ENCODE results near the gene TMEM191C.
"Not testable (repeated sequence)": the region's sequence is repeated elsewhere in the genome, so short reads cannot be mapped to it uniquely, and the experiment has no call there.

Gene TMEM191C

DNA sequence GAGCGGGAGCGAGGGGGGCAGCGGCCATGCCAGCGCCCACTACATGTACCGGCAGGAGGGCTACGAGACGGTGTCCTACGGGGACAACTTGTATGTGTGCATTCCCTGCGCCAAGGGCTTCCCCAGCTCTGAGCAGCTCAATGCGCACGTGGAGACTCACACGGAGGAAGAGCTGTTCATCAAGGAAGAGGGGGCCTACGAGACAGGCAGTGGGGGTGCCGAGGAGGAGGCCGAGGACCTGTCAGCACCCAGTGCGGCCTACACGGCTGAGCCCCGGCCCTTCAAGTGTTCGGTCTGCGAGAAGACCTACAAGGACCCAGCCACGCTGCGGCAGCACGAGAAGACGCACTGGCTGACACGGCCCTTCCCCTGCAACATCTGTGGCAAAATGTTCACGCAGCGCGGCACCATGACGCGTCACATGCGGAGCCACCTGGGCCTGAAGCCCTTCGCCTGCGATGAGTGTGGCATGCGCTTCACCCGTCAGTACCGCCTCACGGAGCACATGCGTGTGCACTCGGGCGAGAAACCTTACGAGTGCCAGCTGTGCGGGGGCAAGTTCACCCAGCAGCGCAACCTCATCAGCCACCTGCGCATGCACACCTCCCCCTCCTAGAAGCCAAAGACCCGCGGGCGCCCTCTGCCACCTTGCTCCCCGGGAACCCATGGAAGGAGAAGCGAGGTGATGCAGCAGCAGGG lies 20.9 kb upstream of the TMEM191C start:
- no peak for DNase-seq (ENCODE audit: low read depth)

DNA sequence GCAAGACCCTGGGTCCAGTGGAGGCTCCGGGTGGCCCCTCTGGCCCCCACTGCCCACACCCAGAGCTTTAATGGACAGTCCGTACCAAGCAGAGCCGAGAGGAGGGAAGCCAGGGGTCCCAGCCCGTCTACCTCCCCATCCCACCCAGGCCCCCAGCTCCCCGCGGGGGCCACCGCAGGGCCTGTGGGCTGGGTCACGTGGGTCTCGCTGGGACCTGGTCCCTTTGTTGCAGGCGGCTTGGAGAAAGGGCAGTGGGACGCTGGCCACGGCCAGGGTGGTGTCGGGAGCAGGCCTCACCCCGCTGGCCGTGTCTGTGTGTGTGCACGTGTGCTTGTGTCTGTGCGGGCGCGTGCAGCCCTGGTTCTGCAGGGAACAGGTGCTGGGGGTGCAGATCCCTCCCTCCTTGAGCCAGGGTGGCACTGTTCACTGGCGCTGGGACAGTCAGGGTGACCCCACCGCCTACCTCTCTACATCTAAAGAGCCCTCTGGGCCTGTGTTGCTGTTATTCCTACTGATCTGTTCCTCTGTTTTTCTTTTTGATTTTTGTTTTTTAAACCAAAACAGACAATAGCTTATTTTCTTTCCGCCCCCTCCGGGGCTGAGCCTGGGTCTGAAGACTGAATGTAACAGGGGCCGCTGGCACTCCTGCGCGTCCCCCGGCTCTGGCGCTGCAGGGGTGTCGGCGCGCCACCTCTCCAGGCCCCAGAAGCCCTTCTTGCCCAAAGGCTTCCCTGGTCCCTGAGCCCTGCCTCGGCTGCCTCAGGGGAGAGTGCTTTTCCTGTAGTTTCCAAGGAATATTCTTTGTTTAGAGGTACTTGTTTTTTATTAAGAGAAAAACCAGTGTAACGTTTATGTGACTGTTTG lies 20.1 kb upstream of the TMEM191C start:
- DNase-seq (ENCODE audit: low read depth): no peak

DNA sequence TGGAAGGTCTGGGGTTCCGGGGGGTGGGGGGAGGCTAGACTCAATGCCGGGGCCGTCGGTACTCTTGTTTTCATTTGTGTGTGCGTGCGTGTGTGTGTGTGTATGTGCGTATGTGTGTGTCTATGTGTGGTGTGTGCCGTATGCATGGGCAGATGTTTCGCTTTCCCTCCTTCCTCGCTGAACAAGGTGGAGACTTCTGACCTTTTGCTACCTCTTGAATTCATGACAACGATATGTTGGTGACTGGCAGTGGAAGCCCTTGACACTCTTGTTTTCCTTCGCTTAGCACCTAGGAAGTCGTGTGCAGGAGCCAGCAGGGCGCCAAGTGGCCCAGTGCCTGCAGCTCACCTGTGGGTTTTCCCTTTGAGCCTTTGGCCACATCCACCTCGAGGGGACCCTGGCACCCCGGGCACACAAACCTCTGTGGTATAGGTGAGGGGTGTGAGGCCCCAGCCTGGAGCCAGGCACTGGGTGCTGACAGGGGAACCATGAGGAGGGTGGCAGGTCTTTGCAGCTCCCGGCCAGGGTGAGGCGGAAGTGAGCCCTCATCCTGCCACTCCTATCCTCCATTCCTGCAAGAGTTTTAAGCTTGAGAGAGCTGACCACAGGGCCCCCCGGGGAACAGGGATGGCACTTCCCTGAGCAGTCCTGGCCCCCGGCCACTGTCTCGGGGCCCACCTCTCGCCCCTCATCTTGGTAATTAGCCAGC lies 19.3 kb upstream of the TMEM191C start:
- DNase-seq (ENCODE audit: low read depth): no peak

DNA sequence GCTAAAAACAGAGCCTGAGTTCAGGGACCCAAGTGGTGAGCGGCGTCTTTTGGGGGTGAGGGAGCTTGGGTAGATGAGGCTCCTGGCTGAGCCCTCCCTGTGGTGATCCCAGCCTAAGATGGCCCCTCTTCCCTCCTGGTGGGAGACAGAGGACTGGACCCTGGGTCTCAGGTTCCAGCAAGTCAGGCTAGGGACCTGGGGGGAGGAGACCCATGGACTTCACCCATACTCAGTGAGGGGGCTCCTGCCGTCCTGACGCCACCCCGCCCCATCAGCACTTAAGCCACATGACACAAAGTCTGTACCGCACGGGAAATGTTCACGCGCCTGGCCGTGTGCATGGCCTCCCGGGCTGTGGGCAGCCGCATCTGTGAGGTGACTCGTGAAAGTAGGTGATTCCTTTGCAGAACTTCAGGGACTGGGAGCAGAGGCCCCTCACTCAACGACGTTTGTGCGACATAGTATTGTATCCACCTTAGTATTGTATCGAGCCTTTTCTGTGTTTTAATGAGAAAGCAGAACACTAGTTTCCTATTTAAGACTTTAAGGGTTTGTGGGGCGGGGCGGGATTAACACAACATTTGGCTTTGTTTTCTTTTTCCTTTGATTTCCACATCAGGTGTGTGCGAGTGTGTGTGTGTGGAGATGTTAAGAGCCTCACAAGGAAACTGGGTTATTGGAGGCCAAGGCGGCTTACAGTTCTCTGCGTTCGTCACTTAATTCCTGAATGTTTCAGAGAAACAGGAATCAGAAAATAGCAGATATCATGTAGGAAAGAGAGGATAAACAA lies 18.4 kb upstream of the TMEM191C start:
- DNase-seq (ENCODE audit: low read depth): no peak

DNA sequence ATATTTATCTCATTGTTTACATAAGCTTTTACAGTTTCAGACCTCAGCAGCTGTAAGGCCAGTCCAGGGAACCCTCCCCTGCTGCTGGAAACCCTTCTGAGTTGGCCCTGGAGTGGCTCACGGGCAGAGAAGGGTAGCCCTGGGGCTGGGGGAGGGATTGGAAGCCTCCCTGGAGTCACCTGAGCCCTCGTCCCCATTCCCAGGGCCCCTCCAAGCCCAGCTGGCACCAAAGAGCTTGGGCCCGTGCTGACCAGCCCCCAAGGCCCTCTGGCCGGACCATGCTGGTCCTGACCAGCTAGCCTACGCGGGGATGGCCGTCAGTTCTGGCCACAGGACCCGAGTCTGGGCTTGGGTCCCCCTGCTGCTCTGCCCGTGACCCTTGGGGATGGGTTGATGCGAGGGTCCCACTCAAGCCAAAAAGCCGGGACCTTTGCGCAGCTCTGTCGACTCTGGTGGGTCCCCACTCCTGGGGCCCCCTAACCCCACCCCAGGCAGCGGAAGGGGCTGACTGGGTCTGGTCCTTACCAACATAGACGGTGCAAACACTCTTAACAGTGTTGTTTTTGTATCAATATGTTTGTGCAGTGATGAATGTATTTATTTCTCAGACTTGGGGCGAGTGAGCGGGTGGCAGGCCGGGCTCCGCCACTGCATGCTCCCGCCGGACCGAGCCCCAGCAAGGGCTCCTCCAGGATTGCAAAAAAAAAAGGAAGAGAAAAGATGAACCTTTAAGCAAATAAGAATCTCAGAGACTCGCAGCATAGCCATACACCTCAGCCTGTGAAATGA lies 17.5 kb upstream of the TMEM191C start:
- DNase-seq (ENCODE audit: low read depth): no peak

DNA sequence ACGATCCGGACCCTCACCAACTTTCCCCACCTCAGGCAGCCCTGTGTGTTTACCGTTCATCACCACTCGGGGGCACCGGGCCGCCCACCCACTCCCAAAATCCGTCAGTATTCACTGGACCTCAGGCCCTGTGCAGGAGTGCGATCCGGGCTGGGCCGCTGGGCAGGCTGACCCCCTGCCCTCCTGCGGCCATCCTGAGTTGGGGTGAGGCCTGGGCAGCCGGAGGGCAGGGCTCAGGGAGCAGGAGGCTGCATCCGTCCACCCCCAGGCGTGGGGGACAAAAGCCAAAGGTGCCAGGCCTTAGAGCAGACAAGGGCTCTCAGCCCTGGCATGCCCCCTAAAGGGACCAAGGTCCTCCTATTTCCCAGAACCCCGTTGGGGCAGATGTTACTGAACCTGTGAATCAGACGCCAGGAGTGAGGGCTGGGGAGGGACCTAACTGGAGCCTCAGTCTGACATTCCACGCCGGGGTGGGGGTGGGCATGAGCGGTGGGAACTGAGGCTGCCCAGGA lies 16.8 kb upstream of the TMEM191C start:
- DNase-seq (ENCODE audit: low read depth): no peak

DNA sequence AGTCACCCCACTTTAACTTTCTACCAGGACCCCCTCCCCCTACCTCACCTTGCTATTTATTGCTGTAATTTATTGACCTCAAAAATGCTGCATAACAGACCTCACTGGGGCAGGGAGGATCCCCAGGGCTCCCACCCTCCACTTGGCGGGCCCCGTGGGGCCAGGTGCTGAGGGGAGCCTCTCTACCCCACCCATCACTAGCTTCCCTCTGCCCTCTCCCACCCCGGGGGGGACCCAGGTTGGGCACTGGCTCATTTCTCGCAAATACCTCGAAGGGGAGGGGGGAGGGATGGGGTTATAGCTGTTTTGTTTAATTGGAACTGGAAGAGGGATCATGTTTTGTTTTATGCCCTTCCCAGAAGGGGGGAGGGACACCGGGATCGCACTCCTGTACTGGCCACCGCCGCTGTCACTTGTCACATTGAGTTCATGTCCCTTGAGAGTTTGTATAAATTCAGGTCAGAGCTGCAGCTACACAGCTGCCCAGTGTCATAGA lies 16.3 kb upstream of the TMEM191C start:
- DNase-seq (ENCODE audit: low read depth): no peak

DNA sequence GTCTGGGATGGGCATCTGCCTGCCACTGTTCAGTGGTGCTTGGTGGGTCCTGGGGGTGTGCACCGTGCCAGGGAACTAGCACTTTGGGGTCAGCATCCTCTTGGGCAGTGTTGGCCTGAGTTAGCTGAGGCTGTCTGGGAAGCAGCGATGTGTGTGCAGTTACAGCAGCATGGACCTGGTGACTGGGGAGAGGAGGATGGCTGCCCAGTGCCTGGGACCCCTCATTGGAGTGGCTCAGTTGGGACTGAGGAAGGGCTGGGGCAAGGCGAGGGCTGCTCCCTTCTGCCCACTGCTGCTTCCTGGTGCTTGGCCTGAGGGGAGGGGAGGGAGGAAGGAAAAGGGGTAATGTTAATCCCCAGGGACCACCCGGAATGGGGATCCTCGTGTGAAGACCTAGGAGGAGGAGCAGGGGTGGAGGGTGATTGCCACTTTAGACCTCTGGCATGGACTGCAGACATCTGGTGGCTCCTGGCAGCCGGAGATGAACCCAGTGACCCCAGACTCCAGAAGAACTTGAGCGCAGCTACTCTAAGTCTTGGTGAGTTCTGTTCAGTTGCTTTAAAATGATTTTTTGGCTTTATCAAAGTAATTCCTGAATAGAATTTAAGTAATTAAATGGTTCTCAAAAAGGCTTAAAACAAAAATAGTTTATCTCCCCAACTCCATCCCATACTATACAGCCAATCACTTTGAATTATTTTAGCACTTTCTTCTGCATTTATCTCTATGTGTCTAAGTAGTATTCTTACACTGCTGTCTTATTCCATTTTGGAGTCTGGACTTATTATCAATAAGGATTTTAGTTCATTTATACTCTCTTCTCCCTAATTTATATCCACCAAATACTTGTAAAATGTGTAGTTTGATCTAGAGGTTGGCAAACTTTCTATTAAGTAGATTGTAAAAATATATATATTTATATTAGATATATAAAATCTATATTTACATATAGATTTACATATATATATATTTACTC lies 15.4 kb upstream of the TMEM191C start:
- DNase-seq (ENCODE audit: low read depth): no peak

DNA sequence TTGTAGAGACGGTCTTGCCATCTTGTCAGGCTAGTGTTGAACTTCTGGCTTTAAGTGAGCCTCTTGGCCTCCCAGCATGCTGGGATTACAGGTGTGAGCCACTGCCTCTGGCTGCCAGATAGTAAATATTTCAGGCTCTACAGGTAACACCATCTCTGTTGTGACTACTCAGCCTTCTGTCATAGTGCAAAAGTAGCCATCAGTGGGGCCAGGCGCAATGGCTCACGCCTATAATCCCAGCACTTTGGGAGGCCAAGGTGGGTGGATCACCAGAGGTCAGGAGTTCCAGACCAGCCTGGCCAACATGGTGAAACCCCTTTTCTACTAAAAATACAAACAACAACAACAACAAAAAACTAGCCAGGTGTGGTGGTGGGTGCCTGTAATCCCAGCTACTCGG lies 14.5 kb upstream of the TMEM191C start:
- DNase-seq (ENCODE audit: low read depth): not testable (repeated sequence)

DNA sequence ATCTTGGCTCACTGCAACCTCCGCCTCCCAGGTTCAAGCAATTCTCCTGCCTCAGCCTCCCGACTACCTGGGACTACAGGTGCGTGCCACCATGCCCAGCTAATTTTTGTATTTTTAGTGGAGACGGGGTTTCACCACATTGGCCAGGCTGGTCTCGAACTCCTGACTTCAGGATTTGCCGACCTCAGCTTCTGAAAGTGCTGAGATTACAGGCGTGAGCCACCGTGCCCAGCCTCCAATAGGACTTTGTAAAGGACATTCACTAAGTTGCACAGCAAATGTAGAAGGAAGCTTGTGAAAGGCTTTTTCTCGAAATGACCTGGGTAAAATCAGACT lies 12.2 kb upstream of the TMEM191C start:
- not testable (repeated sequence) for DNase-seq (ENCODE audit: low read depth)

DNA sequence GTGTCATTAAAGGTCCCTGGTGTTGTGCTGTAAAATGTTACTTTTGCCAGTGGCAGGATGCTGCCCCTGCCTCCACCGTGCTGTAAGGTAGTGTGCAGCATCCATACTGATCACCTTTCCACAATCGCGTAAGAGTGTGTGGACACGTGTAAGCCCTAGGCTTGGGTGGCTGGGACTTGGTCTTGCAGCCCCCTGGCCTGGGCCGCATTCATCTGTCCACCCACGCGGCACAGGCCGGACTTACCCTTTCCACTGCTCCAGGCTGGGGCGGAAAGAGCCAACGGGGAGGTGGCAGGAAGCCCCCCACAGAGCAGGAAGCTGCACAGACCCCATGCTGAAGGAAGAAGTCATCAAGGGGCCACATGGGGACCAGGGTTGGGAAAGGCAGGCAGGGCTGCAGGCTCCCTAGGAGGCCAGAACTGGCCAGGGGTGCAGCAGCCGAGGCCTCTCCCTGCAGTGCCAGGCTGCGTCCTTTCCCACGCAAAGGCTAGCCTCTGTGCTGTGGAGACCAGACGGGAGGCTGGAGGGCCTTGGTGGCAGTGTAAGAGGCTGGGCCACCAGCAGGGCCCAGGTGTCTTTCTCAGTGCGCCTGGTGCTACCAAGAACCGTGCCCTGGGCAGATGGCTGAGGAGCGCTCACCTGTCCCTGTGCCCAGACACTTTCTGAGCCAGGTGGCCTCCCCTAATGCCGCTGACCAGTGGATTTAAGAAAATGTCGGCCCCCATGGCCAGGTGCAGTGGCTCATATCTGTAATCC lies 11.7 kb upstream of the TMEM191C start:
- no peak for DNase-seq (ENCODE audit: low read depth)

DNA sequence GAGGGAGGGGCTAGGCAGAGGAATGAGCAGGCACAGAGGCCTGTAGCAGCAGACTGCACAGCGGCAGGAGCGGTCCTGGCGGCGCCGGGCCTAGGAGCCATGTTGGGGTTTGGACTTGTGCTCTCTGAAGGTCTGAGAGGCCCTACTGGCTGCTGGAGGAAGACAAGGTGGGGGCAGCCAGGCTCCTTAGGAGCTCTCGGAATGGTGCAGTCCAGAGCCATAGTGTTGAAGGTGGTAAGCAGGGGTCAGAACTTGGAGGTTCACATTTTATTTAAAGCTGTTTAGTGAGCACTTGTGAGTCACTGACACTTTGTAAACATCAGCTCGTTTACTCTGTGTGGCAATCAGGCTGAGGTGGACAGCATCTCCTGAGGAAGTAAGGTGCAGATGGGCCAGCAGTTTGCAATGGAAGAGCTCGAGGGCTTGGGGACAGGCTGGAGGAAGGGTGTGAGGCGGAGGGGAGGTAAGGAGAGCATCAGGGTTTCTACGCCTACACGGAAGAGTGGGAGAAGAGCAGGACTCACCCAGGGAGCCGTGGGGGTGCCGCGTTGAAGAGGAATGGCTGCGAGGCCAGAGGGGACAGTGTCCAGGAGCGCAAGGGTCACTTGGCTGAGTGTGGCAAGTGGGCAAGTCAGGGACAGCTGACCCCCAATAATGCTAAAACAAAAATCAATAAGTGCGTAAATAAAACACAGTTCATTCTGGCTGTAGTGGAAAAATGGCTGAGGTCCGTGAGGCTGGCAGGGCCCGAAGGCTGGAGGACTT lies 10.0 kb upstream of the TMEM191C start:
- DNase-seq (ENCODE audit: low read depth): no peak

DNA sequence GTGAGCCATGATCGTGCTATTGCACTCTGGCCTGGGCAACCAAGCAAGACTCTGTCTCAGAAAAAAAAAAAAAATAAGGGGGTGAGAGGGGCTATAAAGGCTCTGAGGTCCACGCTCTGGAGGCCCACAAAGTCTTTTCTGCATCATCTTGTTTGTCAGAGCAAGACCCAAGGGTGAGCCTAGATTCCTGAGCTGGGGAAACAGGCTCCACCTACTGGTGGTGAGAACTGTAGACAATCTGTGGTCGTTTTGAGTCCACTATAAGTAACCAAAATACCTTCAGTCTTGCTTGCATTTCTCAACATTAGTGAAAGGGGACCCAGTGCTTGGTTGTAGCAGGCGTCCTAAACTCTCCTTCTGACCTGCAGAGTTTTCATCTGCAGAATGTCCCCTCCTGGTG lies 4.5 kb upstream of the TMEM191C start:
- not testable (repeated sequence) for DNase-seq (ENCODE audit: low read depth)

DNA sequence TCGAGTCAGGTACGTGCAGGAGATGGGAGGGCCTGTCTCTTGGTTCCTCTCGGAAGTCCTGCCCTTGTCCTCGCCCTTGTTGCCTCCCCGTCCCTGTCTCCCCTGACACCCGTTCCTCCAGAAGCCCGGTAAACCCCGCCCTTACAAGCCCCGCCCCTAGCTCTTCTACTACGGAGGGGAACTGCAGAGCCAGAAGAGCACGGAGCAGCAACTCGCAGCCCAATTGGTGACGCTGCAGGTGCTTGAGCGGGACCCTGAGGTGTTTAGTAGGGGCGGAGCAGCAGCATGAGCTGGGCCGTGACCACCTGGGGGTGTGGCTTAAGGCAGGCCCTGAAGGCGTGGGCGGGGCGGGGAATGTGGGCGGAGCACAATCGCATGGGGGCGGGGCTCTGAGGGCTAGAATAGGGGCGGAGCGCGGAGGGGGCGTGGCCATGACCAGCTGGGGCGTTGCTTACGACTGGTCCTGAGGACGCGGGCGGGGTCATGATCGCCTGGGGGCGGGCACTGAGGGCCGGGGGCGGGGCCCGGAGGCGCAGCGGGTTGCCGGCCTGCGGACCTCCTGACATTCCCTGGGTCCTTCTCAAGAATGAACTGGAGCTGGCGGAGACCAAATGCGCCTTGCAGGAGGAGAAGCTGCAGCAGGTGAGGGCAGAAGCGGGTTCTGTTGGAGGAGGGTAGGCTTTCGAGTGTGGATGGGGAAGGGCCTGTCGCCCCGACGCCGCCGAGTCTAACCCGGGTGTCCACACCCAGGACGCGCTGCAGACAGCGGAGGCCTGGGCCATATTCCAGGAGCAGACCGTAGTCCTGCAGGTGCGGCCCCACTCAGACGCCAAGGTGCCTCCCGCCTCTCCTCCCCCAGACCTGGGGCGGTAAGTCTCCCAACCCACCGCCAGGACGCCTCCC lies 1.3 kb downstream of the TMEM191C start:
- not testable (repeated sequence) for DNase-seq (ENCODE audit: low read depth)

DNA sequence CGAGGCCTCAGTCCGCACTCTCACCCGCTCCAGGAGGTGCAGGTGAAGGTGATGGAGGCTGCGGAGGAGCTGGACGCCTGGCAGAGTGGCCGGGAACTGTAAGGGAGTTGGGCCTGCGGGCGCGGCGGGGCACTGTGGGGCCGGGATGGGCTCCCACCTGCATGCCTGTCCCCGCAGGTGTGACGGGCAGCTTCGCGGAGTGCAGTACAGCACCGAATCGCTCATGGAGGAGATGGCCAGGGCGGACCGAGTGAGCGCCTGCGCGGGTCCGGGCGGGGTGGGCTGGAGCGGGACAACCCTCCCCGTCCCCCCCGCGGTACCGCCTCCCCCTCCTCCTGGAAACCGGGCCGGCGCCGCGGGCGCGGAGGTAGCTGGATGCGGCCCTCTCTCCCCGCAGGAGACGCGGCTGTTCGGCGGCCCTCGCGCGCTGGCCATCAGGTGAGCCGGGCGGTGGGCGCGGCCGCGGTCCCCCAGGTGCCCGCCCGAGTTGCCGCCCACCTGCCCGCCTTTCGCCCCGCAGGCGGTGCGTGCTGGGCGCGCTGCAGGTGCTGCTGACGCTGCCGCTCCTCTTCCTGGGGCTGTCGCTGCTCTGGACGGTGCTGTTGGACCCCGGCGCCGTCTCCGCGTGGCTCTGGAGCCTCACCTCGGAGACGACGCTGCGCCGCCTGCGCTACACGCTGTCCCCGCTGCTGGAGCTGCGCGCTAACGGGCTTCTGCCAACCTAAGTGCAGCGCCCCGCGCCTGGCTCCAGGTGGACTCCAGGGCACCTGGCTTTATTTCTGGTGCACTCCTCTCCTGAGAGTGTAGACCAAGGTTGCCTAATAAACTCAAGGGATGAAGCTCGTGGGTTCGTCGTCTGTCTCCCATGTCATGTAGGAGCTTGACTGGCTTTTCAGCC lies 2.2 kb downstream of the TMEM191C start:
- DNase-seq (ENCODE audit: low read depth): not testable (repeated sequence)

DNA sequence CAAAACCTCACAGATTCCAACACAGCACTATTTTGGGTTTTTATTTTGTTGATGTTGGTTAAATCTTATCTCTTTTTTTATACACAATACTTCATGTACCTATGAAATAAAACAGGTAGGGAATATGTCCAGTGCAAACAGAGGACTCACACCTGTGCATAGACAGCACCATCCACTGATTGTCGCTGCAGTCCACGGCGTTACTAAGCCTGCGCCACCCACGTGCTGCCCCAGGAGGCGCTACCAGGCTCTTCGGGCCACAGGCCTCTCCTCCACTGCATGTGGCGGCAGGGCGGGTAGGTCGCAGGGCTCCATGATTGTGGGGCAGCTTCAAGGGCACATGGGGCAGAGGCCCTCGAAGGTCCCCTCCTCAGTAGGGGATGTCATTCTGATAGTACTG lies 5.8 kb downstream of the TMEM191C start:
- DNase-seq (ENCODE audit: low read depth): not testable (repeated sequence)
